ENCODE data around the gene NOX3.

DNA sequence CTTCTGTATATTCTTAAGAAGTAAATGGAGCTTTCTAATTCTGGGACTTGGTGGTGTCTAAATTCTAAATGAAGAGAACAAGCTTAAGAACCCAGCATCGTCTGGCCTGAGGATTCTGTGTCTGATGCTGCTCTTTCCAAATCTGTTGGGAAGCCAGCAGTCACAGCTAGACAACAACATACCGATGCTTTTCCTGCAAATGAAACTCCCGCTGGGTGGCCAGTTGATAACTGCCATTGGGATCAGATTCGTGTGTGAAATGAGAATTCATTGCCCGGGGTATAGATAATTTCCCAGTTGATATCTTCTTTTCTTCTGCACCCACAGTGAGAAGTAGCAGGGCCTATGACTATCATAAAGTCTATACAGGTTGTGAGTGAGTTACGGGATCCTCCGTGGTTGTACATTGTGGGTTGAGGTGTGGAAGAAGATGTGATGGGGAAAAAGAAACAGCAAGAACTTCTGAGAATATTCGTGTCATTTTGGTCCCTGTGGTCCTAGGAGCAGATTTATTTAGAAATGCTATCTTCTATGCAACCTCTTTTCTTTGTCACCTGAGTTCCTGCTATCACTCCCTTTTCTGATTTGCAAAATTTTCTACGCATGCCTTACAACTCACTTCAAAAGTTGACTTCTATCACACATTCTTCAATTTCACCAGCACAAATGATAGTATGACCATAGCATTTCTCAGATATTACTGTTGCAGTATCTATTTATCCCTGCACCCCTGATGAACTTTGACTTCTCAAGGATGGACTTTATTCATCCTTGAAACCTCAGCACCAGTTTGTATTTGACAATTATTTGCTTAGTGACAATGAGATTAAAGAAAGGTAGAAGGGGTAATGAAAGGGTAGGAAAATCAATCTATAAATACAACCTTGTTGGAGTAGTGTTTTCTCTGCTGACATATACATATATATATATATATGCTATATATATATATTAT is 10.4 kb downstream of the NOX3 start:
- TF ChIP-seq, protein P1, sequence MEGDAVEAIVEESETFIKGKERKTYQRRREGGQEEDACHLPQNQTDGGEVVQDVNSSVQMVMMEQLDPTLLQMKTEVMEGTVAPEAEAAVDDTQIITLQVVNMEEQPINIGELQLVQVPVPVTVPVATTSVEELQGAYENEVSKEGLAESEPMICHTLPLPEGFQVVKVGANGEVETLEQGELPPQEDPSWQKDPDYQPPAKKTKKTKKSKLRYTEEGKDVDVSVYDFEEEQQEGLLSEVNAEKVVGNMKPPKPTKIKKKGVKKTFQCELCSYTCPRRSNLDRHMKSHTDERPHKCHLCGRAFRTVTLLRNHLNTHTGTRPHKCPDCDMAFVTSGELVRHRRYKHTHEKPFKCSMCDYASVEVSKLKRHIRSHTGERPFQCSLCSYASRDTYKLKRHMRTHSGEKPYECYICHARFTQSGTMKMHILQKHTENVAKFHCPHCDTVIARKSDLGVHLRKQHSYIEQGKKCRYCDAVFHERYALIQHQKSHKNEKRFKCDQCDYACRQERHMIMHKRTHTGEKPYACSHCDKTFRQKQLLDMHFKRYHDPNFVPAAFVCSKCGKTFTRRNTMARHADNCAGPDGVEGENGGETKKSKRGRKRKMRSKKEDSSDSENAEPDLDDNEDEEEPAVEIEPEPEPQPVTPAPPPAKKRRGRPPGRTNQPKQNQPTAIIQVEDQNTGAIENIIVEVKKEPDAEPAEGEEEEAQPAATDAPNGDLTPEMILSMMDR (conservative IDR thresholded peaks at IDR 0.05; ENCODE audit: low read depth in 2 of 2) = no peak
- TF ChIP-seq EZH2 (IDR thresholded peaks at IDR 0.05; ENCODE audit: low read depth, unreplicated experiment) = no peak
- no peak for TF ChIP-seq POLR2AphosphoS5 (IDR thresholded peaks at IDR 0.05; ENCODE audit: low read depth)
- TF ChIP-seq ETS1 (IDR thresholded peaks at IDR 0.05) = no peak
- no peak for TF ChIP-seq EZH2phosphoT487 (IDR thresholded peaks at IDR 0.05; ENCODE audit: unreplicated experiment)
- no peak for TF ChIP-seq ZNF114 (CRISPR knock-in tag; IDR thresholded peaks at IDR 0.05)
- TF ChIP-seq CREB1 (CRISPR knock-in tag; IDR thresholded peaks at IDR 0.05; ENCODE audit: low read depth) = no peak
